ENCODE measurements around the gene TRIM58. TPM values are rescaled to one million over a fixed set of nuclear protein-coding genes. Genes with fewer than 3 reads are reported as not detected.

The TRIM58 gene
- total and polyA plus RNA-seq, 9 of the 15 experiments (the other 6 are each of a cell fraction or from before 2014, with no cell fraction given), result 3.8 to 19.1 (median 7.2) TPM

DNA sequence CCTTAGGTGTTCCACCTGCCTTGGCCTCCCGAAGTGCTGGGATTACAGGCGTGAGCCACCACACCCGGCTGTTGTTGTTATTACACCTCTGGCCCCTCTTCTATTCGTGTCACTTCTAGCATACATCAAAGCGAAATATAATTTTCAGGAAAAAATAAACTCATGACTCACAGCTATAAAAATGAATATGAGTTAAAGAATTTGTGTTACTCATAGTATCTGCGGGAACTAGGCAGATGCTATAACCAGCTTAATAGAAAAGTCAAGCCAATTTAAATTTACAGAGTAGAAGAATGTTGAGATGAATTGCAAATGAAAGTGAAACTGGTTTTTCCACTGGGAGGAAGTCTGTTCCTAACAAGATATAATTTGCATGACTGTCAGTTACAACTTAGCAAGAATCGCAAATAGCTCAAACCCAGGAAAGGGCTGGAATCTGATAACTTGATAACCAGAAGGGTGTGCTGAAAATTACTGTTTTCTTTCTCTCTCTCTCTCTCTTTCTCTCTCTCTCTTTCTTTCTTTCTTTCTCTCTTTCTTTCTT is 49.6 kb downstream of the TRIM58 start (continued):
- TF ChIP-seq, protein P1, sequence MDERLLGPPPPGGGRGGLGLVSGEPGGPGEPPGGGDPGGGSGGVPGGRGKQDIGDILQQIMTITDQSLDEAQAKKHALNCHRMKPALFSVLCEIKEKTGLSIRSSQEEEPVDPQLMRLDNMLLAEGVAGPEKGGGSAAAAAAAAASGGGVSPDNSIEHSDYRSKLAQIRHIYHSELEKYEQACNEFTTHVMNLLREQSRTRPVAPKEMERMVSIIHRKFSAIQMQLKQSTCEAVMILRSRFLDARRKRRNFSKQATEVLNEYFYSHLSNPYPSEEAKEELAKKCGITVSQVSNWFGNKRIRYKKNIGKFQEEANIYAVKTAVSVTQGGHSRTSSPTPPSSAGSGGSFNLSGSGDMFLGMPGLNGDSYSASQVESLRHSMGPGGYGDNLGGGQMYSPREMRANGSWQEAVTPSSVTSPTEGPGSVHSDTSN (CRISPR knock-in tag; IDR thresholded peaks at IDR 0.05; ENCODE audit: low read depth), result no peak
- TF ChIP-seq, protein P1 (tag; conservative IDR thresholded peaks at IDR 0.05; ENCODE audit: low read depth), result peak; percentile 74
- TF ChIP-seq, protein P2, sequence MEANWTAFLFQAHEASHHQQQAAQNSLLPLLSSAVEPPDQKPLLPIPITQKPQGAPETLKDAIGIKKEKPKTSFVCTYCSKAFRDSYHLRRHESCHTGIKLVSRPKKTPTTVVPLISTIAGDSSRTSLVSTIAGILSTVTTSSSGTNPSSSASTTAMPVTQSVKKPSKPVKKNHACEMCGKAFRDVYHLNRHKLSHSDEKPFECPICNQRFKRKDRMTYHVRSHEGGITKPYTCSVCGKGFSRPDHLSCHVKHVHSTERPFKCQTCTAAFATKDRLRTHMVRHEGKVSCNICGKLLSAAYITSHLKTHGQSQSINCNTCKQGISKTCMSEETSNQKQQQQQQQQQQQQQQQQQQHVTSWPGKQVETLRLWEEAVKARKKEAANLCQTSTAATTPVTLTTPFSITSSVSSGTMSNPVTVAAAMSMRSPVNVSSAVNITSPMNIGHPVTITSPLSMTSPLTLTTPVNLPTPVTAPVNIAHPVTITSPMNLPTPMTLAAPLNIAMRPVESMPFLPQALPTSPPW (CRISPR knock-in tag; IDR thresholded peaks at IDR 0.05), result peak; percentile 21; the same call in 1 of the 2 replicates
- TF ChIP-seq DDX20 (tag; IDR thresholded peaks at IDR 0.05; ENCODE audit: low read depth), result no peak
- TF ChIP-seq ZNF175 (CRISPR knock-in tag; IDR thresholded peaks at IDR 0.05; ENCODE audit: low read depth), result peak; percentile 59; the same call in 1 of the 2 replicates
- no peak for TF ChIP-seq ZBTB9 (CRISPR knock-in tag; IDR thresholded peaks at IDR 0.05)
- no peak for TF ChIP-seq SETDB1 (IDR thresholded peaks at IDR 0.05; ENCODE audit: low read length)
- TF ChIP-seq, protein P3, sequence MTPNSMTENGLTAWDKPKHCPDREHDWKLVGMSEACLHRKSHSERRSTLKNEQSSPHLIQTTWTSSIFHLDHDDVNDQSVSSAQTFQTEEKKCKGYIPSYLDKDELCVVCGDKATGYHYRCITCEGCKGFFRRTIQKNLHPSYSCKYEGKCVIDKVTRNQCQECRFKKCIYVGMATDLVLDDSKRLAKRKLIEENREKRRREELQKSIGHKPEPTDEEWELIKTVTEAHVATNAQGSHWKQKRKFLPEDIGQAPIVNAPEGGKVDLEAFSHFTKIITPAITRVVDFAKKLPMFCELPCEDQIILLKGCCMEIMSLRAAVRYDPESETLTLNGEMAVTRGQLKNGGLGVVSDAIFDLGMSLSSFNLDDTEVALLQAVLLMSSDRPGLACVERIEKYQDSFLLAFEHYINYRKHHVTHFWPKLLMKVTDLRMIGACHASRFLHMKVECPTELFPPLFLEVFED (CRISPR knock-in tag; conservative IDR thresholded peaks at IDR 0.05), result no peak
- no peak for TF ChIP-seq MCM7 (IDR thresholded peaks at IDR 0.05)
- TF ChIP-seq, protein P4, sequence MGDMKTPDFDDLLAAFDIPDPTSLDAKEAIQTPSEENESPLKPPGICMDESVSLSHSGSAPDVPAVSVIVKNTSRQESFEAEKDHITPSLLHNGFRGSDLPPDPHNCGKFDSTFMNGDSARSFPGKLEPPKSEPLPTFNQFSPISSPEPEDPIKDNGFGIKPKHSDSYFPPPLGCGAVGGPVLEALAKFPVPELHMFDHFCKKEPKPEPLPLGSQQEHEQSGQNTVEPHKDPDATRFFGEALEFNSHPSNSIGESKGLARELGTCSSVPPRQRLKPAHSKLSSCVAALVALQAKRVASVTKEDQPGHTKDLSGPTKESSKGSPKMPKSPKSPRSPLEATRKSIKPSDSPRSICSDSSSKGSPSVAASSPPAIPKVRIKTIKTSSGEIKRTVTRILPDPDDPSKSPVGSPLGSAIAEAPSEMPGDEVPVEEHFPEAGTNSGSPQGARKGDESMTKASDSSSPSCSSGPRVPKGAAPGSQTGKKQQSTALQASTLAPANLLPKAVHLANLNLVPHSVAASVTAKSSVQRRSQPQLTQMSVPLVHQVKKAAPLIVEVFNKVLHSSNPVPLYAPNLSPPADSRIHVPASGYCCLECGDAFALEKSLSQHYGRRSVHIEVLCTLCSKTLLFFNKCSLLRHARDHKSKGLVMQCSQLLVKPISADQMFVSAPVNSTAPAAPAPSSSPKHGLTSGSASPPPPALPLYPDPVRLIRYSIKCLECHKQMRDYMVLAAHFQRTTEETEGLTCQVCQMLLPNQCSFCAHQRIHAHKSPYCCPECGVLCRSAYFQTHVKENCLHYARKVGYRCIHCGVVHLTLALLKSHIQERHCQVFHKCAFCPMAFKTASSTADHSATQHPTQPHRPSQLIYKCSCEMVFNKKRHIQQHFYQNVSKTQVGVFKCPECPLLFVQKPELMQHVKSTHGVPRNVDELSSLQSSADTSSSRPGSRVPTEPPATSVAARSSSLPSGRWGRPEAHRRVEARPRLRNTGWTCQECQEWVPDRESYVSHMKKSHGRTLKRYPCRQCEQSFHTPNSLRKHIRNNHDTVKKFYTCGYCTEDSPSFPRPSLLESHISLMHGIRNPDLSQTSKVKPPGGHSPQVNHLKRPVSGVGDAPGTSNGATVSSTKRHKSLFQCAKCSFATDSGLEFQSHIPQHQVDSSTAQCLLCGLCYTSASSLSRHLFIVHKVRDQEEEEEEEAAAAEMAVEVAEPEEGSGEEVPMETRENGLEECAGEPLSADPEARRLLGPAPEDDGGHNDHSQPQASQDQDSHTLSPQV (IDR thresholded peaks at IDR 0.05), result no peak
- TF ChIP-seq PRDM10 (IDR thresholded peaks at IDR 0.05; ENCODE audit: partially characterized antibody), result no peak
